CD14-positive monocyte (primary cell): ENCODE data around the gene HOXA11. TPM values are rescaled to one million over a fixed set of nuclear protein-coding genes. Genes with fewer than 3 reads are reported as not detected.
A peak's percentile ranks its signal among the peaks of the same experiment; 100 is the strongest.

Experiments used
- DNase-seq, 3 donors: peaks; one replicate each; pipeline ENCODE4 v3.0.0-alpha.2; 2011 to 2022
- H2AFZ ChIP-seq: 2 replicates; pipeline ENCODE4 v1.6.0; 2012; ENCODE audit warnings: mild to moderate bottlenecking, low read depth, low read length, inconsistent platforms; ENCODE audit not compliant: insufficient read depth, poor library complexity, severe bottlenecking
- H3K27ac ChIP-seq, 2 donors: 1 replicate in 1 of 2; 2 replicates in 1 of 2; pipeline ENCODE4 v1.5.1; 2012 to 2013; ENCODE audit warnings: low read length in 2 of 2, control low read depth in 1 of 2, inconsistent platforms in 1 of 2, low read depth in 1 of 2, mild to moderate bottlenecking in 1 of 2
- H3K27me3 ChIP-seq, 2 donors: one replicate each; pipeline versions ENCODE4 v1.6.0 to v1.6.1; 2011 to 2013; ENCODE audit warnings: low read length in 2 of 2; ENCODE audit not compliant: control insufficient read depth in 2 of 2, insufficient read depth in 2 of 2
- H3K36me3 ChIP-seq, 2 donors: replicated peaks in 1 of 2; 1 replicate in 1 of 2; 2 replicates in 1 of 2; pipeline versions ENCODE4 v1.5.1 to v1.6.1; 2012 to 2013; ENCODE audit warnings: low read length in 2 of 2, control low read depth in 1 of 2, inconsistent platforms in 1 of 2, mild to moderate bottlenecking in 1 of 2; ENCODE audit not compliant: insufficient read depth in 2 of 2, control insufficient read depth in 1 of 2
- H3K4me1 ChIP-seq, 2 donors: 1 replicate in 1 of 2; 2 replicates in 1 of 2; pipeline versions ENCODE4 v1.5.1 to v1.6.1; 2012 to 2013; ENCODE audit warnings: low read length in 2 of 2, control low read depth in 1 of 2, inconsistent platforms in 1 of 2, mild to moderate bottlenecking in 1 of 2, moderate library complexity in 1 of 2; ENCODE audit not compliant: insufficient read depth in 2 of 2, control insufficient read depth in 1 of 2
- H3K4me2 ChIP-seq: replicated peaks from 2 replicates; pipeline ENCODE3; 2012; ENCODE audit warnings: low read length, moderate library complexity, mild to moderate bottlenecking; ENCODE audit not compliant: poor library complexity, severe bottlenecking; ENCODE audit errors: extremely low read depth
- H3K4me3 ChIP-seq, 3 experiments: fragments of 200-600 bp in 1 of 3; sonication (generic) in 1 of 3; replicated peaks in 1 of 3; 1 replicate in 2 of 3; 2 replicates in 1 of 3; pipeline ENCODE4 v1.5.1; 2011 to 2013; ENCODE audit warnings: low read length in 3 of 3, mild to moderate bottlenecking in 3 of 3, control low read depth in 2 of 3, low read depth in 2 of 3, inconsistent platforms in 1 of 3, moderate library complexity in 1 of 3
- H3K79me2 ChIP-seq: 2 replicates; pipeline ENCODE4 v1.6.0; 2012; ENCODE audit warnings: mild to moderate bottlenecking, control low read depth, inconsistent platforms, low read length, moderate library complexity; ENCODE audit not compliant: insufficient read depth
- H3K9ac ChIP-seq: 2 replicates; pipeline ENCODE4 v1.6.0; 2017; ENCODE audit warnings: low read length, mild to moderate bottlenecking; ENCODE audit not compliant: insufficient read depth, poor library complexity, severe bottlenecking
- H3K9me3 ChIP-seq, 2 donors: replicated peaks in 1 of 2; 1 replicate in 1 of 2; 2 replicates in 1 of 2; pipeline versions ENCODE4 v1.5.1 to v1.6.1; 2012 to 2013; ENCODE audit warnings: low read length in 2 of 2, control low read depth in 1 of 2; ENCODE audit not compliant: control insufficient read depth in 1 of 2, insufficient read depth in 1 of 2
- H4K20me1 ChIP-seq: 2 replicates; pipeline ENCODE4 v1.6.0; 2012; ENCODE audit warnings: mild to moderate bottlenecking, low read length, control low read depth, moderate library complexity; ENCODE audit not compliant: insufficient read depth
- H3K27ac Mint-ChIP-seq, 7 donors: one replicate each; pipeline ENCODE4 v1.8.0; 2020; ENCODE audit warnings: mild to moderate bottlenecking in 7 of 7, mixed read lengths in 7 of 7, moderate library complexity in 6 of 7, inconsistent platforms in 2 of 7
- H3K27me3 Mint-ChIP-seq, 3 donors: one replicate each; pipeline ENCODE4 v1.8.0; 2021 to 2022; ENCODE audit warnings: low read depth in 3 of 3, mild to moderate bottlenecking in 3 of 3, mixed read lengths in 3 of 3, moderate library complexity in 3 of 3, inconsistent platforms in 1 of 3
- H3K36me3 Mint-ChIP-seq, 2 donors: one replicate each; pipeline ENCODE4 v1.8.0; 2020; ENCODE audit warnings: mixed read lengths in 2 of 2, inconsistent platforms in 1 of 2, mild to moderate bottlenecking in 1 of 2
- H3K4me1 Mint-ChIP-seq: one replicate; pipeline ENCODE4 v1.8.0; 2020; ENCODE audit warnings: mild to moderate bottlenecking, mixed read lengths
- H3K4me3 Mint-ChIP-seq, 2 donors: one replicate each; pipeline ENCODE4 v1.8.0; 2020; ENCODE audit warnings: mild to moderate bottlenecking in 2 of 2, mixed read lengths in 2 of 2, moderate library complexity in 1 of 2
- H3K9me3 Mint-ChIP-seq, 7 donors: one replicate each; pipeline ENCODE4 v1.8.0; 2020 to 2022; ENCODE audit warnings: mixed read lengths in 7 of 7, mild to moderate bottlenecking in 6 of 7, moderate library complexity in 6 of 7, inconsistent platforms in 2 of 7
- CTCF ChIP-seq: fragments of 200-600 bp; IDR thresholded peaks from one replicate; pipeline ENCODE4 v1.8.0; 2022; ENCODE audit warnings: antibody characterized with exemption, mild to moderate bottlenecking
- WGBS: methylation state at CpG from one replicate; pipeline ENCODE4 v1.1.5; 2013; ENCODE audit warnings: missing lambda C conversion rate; ENCODE audit not compliant: insufficient coverage; 5-methylcytosine and 5-hydroxymethylcytosine counted together
- intact Hi-C, 2 donors: fragments of 100-400 bp; cut with micrococcal nuclease; formaldehyde crosslinking; loops; one replicate each; pipeline versions ENCODE4 v1.15.0 to v1.15.1; 2023
- polyA plus RNA-seq, 3 donors: library from polyadenylated mRNA; depleted of rRNA in 1 of 3; unstranded in 2 of 3; stranded (reverse) in 1 of 3; fragments of 300-500 nt in 2 of 3; fragments of >200 nt in 1 of 3; fragmentation: Illumina TruSeq in 2 of 3; gene quantifications; 1 replicate in 2 of 3; 2 replicates in 1 of 3; pipeline ENCODE4 v1.2.3, GENCODE V29; 2012 to 2021

The HOXA11 gene
- polyA plus RNA-seq, 3 donors, result not detected

- 0% methylated on average over 1 of the region's 4 CpGs for WGBS
- peaks cover 41 to 48% of the 10 kb centered on the region in 2 donors for H3K4me1 ChIP-seq
- intact Hi-C loops, result loop anchor here (5.0 to 10.0 kb wide), 3 partner anchors 34 to 893 kb away; partner anchors contain the start of genes EVX1 (in 1 of the 2) and HOXA9 (in 1 of the 2)
- no peak for TF ChIP-seq CTCF
- H3K4me3 ChIP-seq, result peak overlapping the region in 2 of 3 experiments; percentile 15 to 72
- no peak overlapping the region for H3K9ac ChIP-seq
- peaks cover 0 to 48% (median 31%) of the 10 kb centered on the region in 7 donors for H3K9me3 Mint-ChIP-seq
- H4K20me1 ChIP-seq, result no peaks in the 10 kb centered on the region
- no peak for DNase-seq
- H3K79me2 ChIP-seq, result no peaks in the 10 kb centered on the region
- peaks cover 90 to 96% (median 93%) of the 10 kb centered on the region in 3 donors for H3K27me3 Mint-ChIP-seq
- H3K36me3 ChIP-seq, result no peaks in the 10 kb centered on the region
- peaks cover 61% of the 10 kb centered on the region for H3K4me1 Mint-ChIP-seq
- peak overlapping the region; percentile 78 to 95 for H3K4me3 Mint-ChIP-seq
- no peak overlapping the region for H3K27ac ChIP-seq
- H3K27me3 ChIP-seq, result peaks cover 88 to 94% of the 10 kb centered on the region in 2 donors
- peak overlapping the region; percentile 78 for H3K4me2 ChIP-seq
- peak overlapping the region in 1 of 7 donors; percentile 62 for H3K27ac Mint-ChIP-seq
- H3K36me3 Mint-ChIP-seq, result peaks cover 8 to 23% of the 10 kb centered on the region in 2 donors
- H2AFZ ChIP-seq, result peak overlapping the region; percentile 18
- H3K9me3 ChIP-seq, result peaks cover 0 to 47% of the 10 kb centered on the region in 2 donors
These were observed 16.6 kb upstream of the HOXA11 start for GRCh38 chr7:27201580-27202017.

DNA sequence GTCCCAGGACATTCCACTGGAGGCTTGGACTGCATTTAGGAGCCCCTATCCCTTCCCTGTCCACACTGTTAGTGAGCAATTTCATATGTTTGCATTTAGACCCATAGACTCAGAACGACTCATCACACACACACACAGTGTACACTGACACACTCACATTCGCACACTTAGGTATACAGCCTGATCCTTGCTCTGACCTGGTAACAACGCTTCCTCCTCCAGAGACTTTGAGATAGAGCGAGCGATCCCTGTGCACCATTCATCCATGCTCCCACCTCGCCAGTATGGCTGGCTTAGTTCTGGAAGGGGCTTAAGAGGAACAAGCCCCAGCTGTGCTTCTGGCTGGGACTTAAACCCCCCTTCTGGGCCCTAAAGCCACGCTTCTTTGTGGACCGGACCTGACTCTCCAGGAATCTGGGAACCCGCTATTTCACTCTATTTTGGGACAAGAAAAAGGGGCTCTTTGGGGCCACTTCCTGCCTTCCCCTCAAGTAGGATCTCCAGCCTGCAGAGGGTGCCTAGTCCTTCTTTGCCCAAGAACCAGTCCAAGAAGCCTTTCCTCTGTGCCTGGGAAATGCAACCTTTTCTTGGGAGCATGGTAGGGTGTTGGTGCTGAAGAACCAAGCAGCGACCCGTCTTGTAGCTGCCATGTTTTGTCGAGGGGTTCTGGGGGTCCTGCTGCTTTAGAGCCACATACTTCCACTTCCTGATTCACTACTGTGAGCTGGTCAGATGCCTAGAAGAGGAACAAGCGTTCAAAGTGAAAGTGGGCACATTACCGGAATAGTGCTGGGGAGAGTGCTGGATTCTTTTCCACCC lies 15.9 kb upstream of the HOXA11 start:
- H2AFZ ChIP-seq, result peak overlapping the region; percentile 18
- no peaks in the 10 kb centered on the region for H3K79me2 ChIP-seq
- Mint-ChIP-seq H3K27ac (peak overlapping the region in 1 of 7 donors; percentile 62), H3K4me1 (peaks cover 61% of the 10 kb centered on the region), H3K36me3 (peaks cover 7 to 23% of the 10 kb centered on the region in 2 donors), H3K4me3 (peak overlapping the region; percentile 78 to 95), H3K9me3 (peaks cover 0 to 45% (median 31%) of the 10 kb centered on the region in 7 donors), H3K27me3 (peaks cover 88 to 94% (median 91%) of the 10 kb centered on the region in 3 donors)
- peaks cover 87 to 94% of the 10 kb centered on the region in 2 donors for H3K27me3 ChIP-seq
- peak; percentile 61 to 74 (median 73) for DNase-seq
- peak overlapping the region; percentile 78 for H3K4me2 ChIP-seq
- H3K27ac ChIP-seq, result no peak overlapping the region
- TF ChIP-seq CTCF, result no peak
- peaks cover 0 to 44% of the 10 kb centered on the region in 2 donors for H3K9me3 ChIP-seq
- 10% methylated on average over 5 of the region's 14 CpGs for WGBS
- no peaks in the 10 kb centered on the region for H4K20me1 ChIP-seq
- H3K36me3 ChIP-seq, result no peaks in the 10 kb centered on the region
- H3K4me1 ChIP-seq, result peaks cover 41 to 48% of the 10 kb centered on the region in 2 donors
- peak overlapping the region in 2 of 3 experiments; percentile 15 to 72 for H3K4me3 ChIP-seq
- no peak overlapping the region for H3K9ac ChIP-seq
- intact Hi-C loops, result loop anchor here (5.0 to 10.0 kb wide), 3 partner anchors 34 to 894 kb away; partner anchors contain the start of genes EVX1 (in 1 of the 2) and HOXA9 (in 1 of the 2)
